Duodenal mucosa (tissue), 2 donors: ENCODE data around the gene USP7.
"Not testable (repeated sequence)": the region's sequence is repeated elsewhere in the genome, so short reads cannot be mapped to it uniquely, and the experiment has no call there.

Source experiments
- H3K27ac ChIP-seq: one replicate; pipeline ENCODE4 v1.7.0; 2013; ENCODE audit warnings: low read depth, low read length
- H3K27me3 ChIP-seq, 2 donors: one replicate each; pipeline ENCODE4 v1.7.0; 2013; ENCODE audit warnings: low read length in 2 of 2, control low read depth in 1 of 2; ENCODE audit not compliant: insufficient read depth in 2 of 2, control insufficient read depth in 1 of 2
- H3K36me3 ChIP-seq, 2 donors: one replicate each; pipeline ENCODE4 v1.7.0; 2013; ENCODE audit warnings: low read length in 2 of 2, control low read depth in 1 of 2; ENCODE audit not compliant: insufficient read depth in 2 of 2, control insufficient read depth in 1 of 2
- H3K4me1 ChIP-seq, 2 donors: one replicate each; pipeline ENCODE4 v1.7.0; 2013; ENCODE audit warnings: low read length in 2 of 2, control low read depth in 1 of 2; ENCODE audit not compliant: insufficient read depth in 2 of 2, control insufficient read depth in 1 of 2
- H3K4me3 ChIP-seq, 2 donors: one replicate each; pipeline ENCODE4 v1.7.0; 2013; ENCODE audit warnings: low read length in 2 of 2, low read depth in 1 of 2
- H3K9ac ChIP-seq, 2 donors: one replicate each; pipeline ENCODE4 v1.7.0; 2013; ENCODE audit warnings: low read length in 2 of 2, low read depth in 1 of 2
- H3K9me3 ChIP-seq, 2 donors: one replicate each; pipeline ENCODE4 v1.7.0; 2013; ENCODE audit warnings: low read length in 2 of 2, control low read depth in 1 of 2; ENCODE audit not compliant: control insufficient read depth in 1 of 2

The USP7 gene

DNA sequence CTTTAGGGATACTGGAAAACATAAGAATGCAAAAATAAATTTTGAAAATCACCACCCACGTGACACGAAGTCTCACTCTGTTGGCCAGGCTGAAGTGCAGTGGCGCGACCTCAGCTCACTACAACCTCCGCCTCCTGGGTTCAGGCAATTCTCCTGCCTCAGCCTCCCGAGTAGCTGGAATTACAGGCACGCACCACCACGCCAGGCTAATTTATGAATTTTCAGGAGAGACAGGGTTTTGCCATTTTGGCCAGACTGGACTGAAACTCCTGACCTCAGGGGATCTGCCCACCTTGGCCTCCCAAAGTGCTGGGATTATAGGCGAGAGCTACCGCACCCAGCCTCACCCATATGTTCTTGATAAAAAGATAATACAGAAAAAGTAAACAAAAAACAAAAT is 46.4 kb downstream of the USP7 start:
- Histone ChIP-seq H3K36me3 (peaks cover 38 to 86% of the 10 kb centered on the region in 2 donors), H3K4me1 (peaks cover 11 to 16% of the 10 kb centered on the region in 2 donors)
- not testable (repeated sequence) for H3K27ac ChIP-seq, H3K27me3 ChIP-seq, H3K4me3 ChIP-seq, H3K9ac ChIP-seq, H3K9me3 ChIP-seq

DNA sequence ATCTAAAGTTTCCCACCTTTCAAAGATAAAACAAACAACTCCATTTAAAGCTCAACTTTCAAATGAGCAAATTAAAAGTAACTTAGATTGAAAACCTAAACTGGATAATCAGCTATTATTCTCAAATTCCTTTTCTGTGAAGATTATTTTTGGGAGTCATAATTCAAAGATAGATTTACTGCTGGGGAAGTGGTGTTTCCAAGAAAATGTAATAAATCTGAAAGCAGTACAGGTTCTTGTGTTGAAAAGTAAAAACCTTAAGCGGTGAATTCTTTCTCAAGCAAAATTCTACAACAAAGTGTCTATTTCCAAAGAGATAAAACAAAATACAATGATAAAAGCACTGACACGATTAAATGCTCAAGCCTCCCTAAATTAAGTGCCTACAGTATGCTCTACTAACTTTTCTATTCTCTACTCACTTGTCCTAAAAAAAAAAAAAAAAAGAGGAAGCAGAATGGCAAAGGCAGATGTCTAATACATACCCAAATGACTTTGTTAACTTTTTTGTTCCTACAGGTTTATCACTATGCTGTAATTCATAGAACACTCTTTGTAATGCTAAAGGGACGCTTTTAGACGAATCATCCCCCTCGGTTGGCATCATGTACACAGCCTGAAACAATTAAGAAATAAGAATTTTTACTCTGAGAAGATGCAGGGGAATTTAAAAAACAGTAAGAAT is 47.0 kb downstream of the USP7 start:
- H3K9ac ChIP-seq: no peak overlapping the region
- no peaks in the 10 kb centered on the region for H3K27me3 ChIP-seq
- no peak overlapping the region for H3K27ac ChIP-seq
- H3K4me1 ChIP-seq: peaks cover 13 to 18% of the 10 kb centered on the region in 2 donors
- no peaks in the 10 kb centered on the region for H3K9me3 ChIP-seq
- no peak overlapping the region for H3K4me3 ChIP-seq
- peaks cover 32 to 80% of the 10 kb centered on the region in 2 donors for H3K36me3 ChIP-seq

DNA sequence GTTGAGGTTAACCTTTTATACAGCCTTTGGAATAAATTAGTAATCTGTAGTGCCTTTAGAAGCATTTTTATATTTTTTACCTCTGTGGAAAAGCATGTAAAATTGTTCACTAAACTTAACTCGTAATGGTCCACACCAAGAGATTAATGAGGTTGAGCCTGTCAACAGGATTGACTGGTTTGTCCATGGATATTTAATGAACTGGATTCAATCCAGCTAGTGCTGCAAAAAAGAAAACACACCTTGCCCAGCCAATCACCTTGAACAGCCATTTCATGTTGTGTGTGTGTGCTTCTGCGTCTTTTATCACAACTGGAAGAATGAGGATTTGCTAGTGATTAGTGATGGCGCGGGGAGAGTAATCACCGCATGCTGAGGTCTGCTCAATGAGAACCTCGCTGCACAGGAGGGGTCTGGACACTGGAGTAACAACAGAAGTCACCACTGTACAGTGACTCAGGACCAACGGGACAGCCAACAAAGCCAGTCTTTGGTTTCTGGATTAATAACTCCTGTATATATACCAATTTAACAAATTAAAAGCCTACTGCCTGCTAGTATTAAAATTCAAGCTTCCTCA is 47.9 kb downstream of the USP7 start:
- Histone ChIP-seq H3K9me3 (no peaks in the 10 kb centered on the region), H3K27me3 (no peaks in the 10 kb centered on the region), H3K27ac (no peak overlapping the region), H3K9ac (no peak overlapping the region), H3K36me3 (peaks cover 33 to 82% of the 10 kb centered on the region in 2 donors), H3K4me1 (peaks cover 21 to 27% of the 10 kb centered on the region in 2 donors), H3K4me3 (no peak overlapping the region)

DNA sequence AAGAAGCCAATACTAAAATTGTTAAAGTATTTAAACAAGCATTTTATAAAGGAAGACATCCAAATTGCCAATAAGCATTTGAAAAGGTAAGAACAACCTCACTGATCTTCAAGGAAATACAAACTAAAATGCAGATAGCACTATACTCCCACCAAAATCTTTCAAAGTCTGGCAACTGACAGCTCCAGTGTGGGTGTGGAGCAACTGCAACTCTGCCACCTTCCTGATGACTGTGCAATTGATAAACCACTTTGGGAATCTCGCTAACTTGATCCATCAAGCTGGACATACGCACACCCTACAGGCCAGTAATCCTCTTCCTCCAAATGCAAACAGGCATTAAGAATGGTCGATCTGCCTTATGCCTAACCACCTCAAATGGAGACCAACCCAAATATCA is 49.6 kb downstream of the USP7 start:
- Histone ChIP-seq H3K27ac (no peak overlapping the region), H3K4me3 (no peak overlapping the region), H3K9me3 (no peaks in the 10 kb centered on the region), H3K36me3 (peaks cover 28 to 81% of the 10 kb centered on the region in 2 donors), H3K27me3 (no peaks in the 10 kb centered on the region), H3K9ac (no peak overlapping the region), H3K4me1 (peaks cover 34 to 40% of the 10 kb centered on the region in 2 donors)

DNA sequence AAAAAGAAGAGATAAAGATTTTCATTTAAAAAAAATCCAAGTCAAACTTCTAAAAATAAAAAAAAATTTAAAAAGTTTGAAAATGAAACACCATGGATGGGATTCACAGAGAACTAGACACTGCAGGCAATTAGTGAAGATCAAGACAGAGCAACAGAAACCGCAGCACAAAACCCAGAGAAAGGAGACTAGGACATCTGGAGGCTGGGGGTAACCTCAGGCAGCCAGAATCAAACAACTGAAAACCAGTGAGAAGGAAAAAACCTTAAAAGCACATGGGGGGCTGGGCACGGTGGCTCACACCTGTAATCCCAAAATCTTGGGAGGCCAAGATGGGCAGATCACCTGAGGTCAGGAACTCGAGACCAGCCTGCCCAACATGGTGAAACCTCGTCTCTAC is 50.9 kb downstream of the USP7 start:
- Histone ChIP-seq H3K9me3 (no peaks in the 10 kb centered on the region), H3K36me3 (peaks cover 35 to 81% of the 10 kb centered on the region in 2 donors), H3K27me3 (no peaks in the 10 kb centered on the region), H3K4me3 (no peak overlapping the region), H3K4me1 (peaks cover 41 to 43% of the 10 kb centered on the region in 2 donors), H3K27ac (no peak overlapping the region), H3K9ac (no peak overlapping the region)

DNA sequence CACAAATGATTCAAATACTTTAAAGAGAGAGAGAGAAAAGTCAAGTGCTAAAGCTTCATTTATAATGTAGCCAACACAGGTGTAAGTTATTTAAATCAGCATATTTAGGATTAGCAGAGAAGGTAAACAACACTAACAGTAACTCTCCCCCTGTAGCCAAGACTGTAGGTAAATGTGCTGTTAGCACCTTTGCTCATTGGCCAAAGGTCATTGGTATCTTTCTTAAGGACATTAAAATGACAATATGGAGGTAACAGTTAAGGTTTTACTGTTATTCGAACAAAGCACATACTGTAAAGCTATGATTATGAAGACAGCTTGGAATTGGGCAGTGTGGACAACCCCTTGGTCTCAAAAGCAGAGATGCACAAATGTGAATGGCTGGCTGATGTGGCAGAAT is 52.9 kb downstream of the USP7 start:
- no peak overlapping the region for H3K9ac ChIP-seq
- H3K4me3 ChIP-seq: peak overlapping the region; percentile 46 to 51
- H3K27me3 ChIP-seq: no peaks in the 10 kb centered on the region
- peaks cover 34 to 39% of the 10 kb centered on the region in 2 donors for H3K4me1 ChIP-seq
- H3K36me3 ChIP-seq: peaks cover 39 to 83% of the 10 kb centered on the region in 2 donors
- no peaks in the 10 kb centered on the region for H3K9me3 ChIP-seq
- H3K27ac ChIP-seq: no peak overlapping the region

DNA sequence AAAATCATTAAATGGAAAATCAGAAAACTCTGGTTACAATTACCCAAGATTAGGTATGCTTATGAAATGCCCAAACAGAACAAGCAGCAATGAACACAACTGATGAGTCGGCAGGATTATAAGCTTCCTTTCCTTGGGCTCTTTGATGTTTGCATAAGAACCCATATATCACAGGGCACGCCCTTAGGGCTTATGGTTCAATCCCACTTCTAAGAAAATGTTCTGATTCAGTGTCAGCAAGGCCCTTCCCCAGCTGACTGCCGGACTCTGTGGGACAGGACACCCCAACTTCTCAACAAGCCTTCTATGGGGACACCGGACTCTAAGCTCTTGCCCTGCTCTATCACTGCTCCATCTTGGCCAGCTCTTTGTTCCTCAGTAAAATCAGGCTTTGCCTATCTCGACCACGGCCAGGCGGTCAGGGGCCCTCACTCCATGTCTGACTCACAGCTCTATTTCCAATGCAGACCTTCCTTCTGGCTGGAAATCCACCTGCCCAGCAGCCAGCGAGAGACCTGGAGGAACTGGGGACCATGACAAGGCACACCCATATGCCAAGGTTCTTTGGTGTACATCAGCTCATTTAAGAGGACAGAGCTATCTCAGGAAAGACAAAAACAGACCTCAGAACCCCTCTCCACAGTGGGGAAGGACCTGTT is 54.8 kb downstream of the USP7 start:
- Histone ChIP-seq H3K27ac (no peak overlapping the region), H3K36me3 (peaks cover 48 to 81% of the 10 kb centered on the region in 2 donors)

DNA sequence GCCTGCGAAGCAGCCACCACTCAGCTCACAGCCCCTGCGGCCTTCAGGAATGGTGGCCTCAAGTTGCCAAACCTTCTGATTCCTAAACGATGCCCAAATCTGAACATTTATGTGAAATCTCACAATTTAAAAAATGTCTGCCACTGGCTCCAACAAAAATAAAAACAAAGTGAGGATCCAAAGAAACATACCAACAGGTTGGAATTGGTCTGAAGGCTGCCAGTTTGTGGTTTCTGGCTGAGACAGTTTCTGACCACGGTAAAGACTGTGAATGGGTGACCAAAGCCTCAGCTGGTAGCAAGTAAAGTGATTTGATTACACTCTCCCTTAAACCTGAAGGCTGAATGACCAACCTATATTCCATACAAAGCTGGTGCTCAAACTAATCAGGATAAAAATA is 56.6 kb downstream of the USP7 start:
- H3K9ac ChIP-seq: no peak overlapping the region
- H3K4me3 ChIP-seq: no peak overlapping the region
- H3K27ac ChIP-seq: no peak overlapping the region
- no peaks in the 10 kb centered on the region for H3K9me3 ChIP-seq
- no peaks in the 10 kb centered on the region for H3K27me3 ChIP-seq
- H3K4me1 ChIP-seq: peaks cover 29 to 30% of the 10 kb centered on the region in 2 donors
- peaks cover 57 to 90% of the 10 kb centered on the region in 2 donors for H3K36me3 ChIP-seq

More for the DNA sequence above, 54.8 kb downstream of the USP7 start:
- Histone ChIP-seq H3K4me3 (no peak overlapping the region), H3K4me1 (peaks cover 32 to 38% of the 10 kb centered on the region in 2 donors), H3K9ac (no peak overlapping the region), H3K27me3 (no peaks in the 10 kb centered on the region), H3K9me3 (no peaks in the 10 kb centered on the region)

DNA sequence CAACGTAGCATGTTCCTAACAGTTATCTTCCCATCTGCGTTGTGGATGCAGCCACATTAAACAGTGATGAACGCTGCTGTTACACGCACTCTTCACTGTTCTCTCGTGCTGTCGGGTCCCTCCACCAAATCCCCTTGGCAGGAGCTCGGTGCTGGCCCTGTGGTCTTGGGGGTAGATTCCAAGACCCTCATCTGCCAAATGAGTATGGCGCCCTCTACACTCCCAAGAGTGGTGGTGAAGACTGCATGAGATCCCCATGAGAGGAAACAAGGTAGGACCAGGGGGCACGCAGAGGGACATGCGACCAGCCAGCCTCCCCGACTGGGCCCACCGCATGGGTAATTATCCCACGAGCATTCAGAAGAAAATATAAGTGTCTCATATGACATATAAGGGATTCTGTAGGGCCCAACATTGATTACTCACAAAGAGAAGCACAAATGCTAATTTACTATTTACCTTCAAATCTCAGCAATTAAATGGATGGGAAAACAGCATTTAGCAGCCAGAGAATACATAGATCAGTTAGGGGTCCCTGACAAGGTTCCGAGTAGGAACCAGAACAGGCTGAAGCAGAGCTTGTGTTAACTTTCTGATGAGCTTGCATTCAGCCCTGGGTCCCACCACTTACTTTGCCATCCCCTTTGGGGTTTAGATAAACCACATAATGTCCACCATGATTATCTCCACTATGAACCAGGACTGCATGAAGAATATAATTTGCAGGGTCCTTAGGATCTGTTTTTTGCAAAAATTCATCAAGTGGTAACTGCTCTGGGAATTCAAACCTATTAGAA is 57.7 kb downstream of the USP7 start:
- Histone ChIP-seq H3K4me3 (no peak overlapping the region), H3K9ac (no peak overlapping the region), H3K27ac (no peak overlapping the region), H3K9me3 (no peaks in the 10 kb centered on the region), H3K36me3 (peaks cover 61 to 93% of the 10 kb centered on the region in 2 donors), H3K4me1 (peaks cover 21 to 22% of the 10 kb centered on the region in 2 donors), H3K27me3 (no peaks in the 10 kb centered on the region)
